Subcutaneous abdominal adipose tissue (tissue), 5 donors: ENCODE results near the gene TNFRSF8.

ENCODE experiments used
- H3K27ac ChIP-seq: one replicate; pipeline ENCODE4 v1.7.0; 2013; ENCODE audit warnings: low read depth, mild to moderate bottlenecking, inconsistent platforms, low read length, moderate library complexity
- H3K27me3 ChIP-seq, 5 donors: one replicate each; pipeline ENCODE4 v1.7.0; 2013; ENCODE audit warnings: low read length in 5 of 5, inconsistent platforms in 1 of 5; ENCODE audit not compliant: control insufficient read depth in 5 of 5, insufficient read depth in 4 of 5
- H3K36me3 ChIP-seq, 5 donors: one replicate each; pipeline ENCODE4 v1.7.0; 2013; ENCODE audit warnings: low read length in 5 of 5; ENCODE audit not compliant: control insufficient read depth in 5 of 5, insufficient read depth in 5 of 5
- H3K4me1 ChIP-seq, 5 donors: one replicate each; pipeline ENCODE4 v1.7.0; 2013; ENCODE audit warnings: low read length in 5 of 5, mild to moderate bottlenecking in 3 of 5, moderate library complexity in 1 of 5; ENCODE audit not compliant: control insufficient read depth in 5 of 5, insufficient read depth in 5 of 5
- H3K4me3 ChIP-seq, 5 donors: one replicate each; pipeline ENCODE4 v1.7.0; 2013; ENCODE audit warnings: low read length in 5 of 5, low read depth in 1 of 5
- H3K9ac ChIP-seq, 5 donors: one replicate each; pipeline ENCODE4 v1.7.0; 2013; ENCODE audit warnings: low read length in 5 of 5, mild to moderate bottlenecking in 4 of 5, moderate library complexity in 3 of 5
- H3K9me3 ChIP-seq, 5 donors: one replicate each; pipeline ENCODE4 v1.7.0; 2013; ENCODE audit warnings: low read length in 5 of 5; ENCODE audit not compliant: control insufficient read depth in 5 of 5
- donor health status: healthy.
- donor health status: healthy.
- donor health status: healthy.
- donor health status: healthy.
- donor health status: healthy.

TNFRSF8 gene

DNA sequence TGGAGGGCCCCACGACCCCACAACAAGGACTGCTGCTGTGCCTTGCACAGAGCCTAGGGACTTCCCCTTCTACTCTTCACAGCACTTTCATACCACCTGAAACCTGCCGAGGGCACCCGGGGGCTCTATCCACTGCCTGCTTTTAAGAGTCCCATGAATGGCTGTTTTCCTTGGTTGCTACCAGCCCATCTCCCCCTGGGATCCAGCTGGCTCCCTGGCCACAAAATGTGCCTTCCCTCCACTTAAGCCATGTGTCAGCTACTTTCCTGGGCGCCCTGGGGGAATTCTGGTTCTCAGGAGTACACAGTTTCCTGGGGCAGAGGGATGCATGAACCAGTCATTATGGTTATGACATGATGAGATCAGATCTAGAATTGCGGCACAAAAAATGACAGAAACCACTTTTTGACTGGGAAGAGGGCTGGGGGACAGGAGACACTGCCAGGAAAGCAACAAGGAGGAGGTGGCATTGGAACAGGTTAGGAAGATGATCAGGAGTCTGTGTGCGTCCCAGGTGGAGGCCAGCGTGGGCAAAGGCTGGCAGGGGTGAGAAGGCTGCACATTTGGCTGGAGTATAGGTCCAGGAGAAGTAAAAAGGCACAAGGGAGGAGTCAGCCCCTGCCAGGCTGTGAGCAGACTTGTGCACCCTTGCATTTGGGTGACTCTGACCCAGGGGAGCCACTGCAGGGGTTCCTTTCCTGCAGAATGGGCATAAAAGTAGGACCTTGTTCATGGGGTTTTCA lies 3.2 kb upstream of the TNFRSF8 start:
- Histone ChIP-seq H3K4me3 (no peak overlapping the region), H3K4me1 (peaks cover 0 to 10% (median 8%) of the 10 kb centered on the region in 5 donors), H3K9ac (no peak overlapping the region), H3K36me3 (no peaks in the 10 kb centered on the region), H3K27me3 (peaks cover 15 to 31% (median 25%) of the 10 kb centered on the region in 5 donors), H3K9me3 (peaks cover 0 to 3% (median 0%) of the 10 kb centered on the region in 5 donors), H3K27ac (no peak overlapping the region)

DNA sequence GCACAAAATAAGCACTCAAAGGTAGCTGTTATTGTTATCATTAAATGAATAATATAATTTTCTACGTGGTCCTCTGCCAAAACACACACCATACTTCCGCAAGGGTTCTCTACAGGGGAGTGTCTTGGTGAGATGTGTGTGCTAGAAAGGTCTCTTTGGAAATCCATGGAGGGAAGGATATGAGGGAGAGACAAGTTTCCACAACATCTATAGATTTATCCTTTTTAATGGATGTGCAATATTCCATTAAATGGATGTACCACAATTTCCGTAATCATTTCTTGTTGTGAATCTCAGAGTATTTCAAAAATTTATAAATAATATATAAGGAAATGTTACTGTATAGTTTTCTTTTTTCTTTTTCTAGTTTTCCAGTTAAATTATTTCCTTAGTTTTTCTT lies 2.6 kb upstream of the TNFRSF8 start:
- Histone ChIP-seq H3K27me3 (peaks cover 15 to 31% (median 25%) of the 10 kb centered on the region in 5 donors), H3K4me1 (peaks cover 0 to 10% (median 8%) of the 10 kb centered on the region in 5 donors), H3K9me3 (peaks cover 0 to 3% (median 0%) of the 10 kb centered on the region in 5 donors), H3K27ac (no peak overlapping the region), H3K9ac (no peak overlapping the region), H3K4me3 (no peak overlapping the region), H3K36me3 (no peaks in the 10 kb centered on the region)

DNA sequence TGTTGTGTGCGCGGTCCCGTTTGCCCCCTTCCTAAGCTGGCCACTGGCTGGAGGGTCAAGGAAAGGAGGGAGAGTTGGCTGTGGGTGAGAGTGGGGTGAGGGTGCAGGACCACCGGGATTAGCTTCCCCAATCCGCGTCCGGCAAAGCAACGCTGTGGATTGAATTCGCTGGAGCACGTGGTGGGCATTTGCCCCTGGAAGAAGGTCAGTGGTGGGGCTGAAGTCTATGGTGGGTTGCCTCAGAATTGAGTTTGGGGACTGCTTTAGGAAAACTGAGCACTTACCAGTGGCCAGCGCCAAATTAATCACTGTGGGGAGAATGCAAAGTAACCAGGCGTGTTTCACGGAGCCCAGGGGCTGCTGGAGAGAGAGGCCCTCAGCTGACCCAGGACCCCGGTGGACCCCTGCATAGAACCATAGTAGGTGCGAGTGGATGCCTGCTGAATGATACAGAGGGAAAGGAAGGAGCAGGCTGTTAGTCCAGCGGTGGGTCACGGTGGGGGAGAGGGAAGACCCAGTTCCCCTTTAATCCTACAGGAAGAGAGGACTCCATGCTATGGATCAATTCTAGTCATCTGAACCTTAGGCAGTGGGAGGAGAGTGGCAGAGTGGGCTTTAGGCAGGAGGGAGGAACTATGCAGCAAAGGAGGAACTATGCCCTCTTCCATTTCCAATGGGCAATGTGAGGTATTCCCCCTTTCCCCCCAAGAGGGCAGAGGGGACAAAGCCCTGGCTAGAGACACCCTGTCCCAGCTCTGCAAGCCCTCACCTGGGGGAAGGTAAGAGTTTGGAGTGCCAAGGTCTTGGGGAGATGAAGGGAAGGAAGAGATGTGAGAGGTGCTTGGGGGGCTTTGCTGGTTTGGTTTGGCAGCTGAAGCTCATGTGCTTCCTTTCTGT lies 1.2 kb downstream of the TNFRSF8 start:
- Histone ChIP-seq H3K4me3 (no peak overlapping the region), H3K27me3 (peaks cover 20 to 47% (median 33%) of the 10 kb centered on the region in 5 donors), H3K4me1 (peaks cover 0 to 16% (median 8%) of the 10 kb centered on the region in 5 donors), H3K36me3 (no peaks in the 10 kb centered on the region), H3K9ac (no peak overlapping the region), H3K27ac (no peak overlapping the region), H3K9me3 (peaks cover 0 to 3% (median 0%) of the 10 kb centered on the region in 5 donors)

DNA sequence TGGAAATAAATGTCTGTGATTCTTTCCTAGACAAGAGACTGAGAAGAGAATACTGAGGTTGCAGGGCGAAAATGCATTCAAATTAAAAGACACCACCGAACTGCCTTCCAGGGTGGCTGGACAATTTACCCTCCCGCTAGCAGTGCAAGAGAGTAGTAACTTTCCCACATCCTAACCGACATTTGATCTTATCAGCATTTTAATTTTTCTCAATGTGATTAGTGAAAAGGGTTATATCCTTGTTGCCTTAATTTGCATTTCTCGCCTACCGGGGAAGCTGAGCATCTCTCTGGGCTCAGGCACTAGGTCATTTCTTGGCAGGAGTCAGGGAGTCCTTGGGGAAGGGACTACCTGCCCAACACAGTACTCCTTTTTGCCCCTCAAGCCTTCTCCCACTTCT lies 2.8 kb downstream of the TNFRSF8 start:
- H3K27ac ChIP-seq: no peak overlapping the region
- no peaks in the 10 kb centered on the region for H3K9me3 ChIP-seq
- peaks cover 20 to 58% (median 37%) of the 10 kb centered on the region in 5 donors for H3K27me3 ChIP-seq
- H3K4me1 ChIP-seq: peaks cover 0 to 16% (median 8%) of the 10 kb centered on the region in 5 donors
- no peak overlapping the region for H3K9ac ChIP-seq
- no peaks in the 10 kb centered on the region for H3K36me3 ChIP-seq
- H3K4me3 ChIP-seq: no peak overlapping the region

DNA sequence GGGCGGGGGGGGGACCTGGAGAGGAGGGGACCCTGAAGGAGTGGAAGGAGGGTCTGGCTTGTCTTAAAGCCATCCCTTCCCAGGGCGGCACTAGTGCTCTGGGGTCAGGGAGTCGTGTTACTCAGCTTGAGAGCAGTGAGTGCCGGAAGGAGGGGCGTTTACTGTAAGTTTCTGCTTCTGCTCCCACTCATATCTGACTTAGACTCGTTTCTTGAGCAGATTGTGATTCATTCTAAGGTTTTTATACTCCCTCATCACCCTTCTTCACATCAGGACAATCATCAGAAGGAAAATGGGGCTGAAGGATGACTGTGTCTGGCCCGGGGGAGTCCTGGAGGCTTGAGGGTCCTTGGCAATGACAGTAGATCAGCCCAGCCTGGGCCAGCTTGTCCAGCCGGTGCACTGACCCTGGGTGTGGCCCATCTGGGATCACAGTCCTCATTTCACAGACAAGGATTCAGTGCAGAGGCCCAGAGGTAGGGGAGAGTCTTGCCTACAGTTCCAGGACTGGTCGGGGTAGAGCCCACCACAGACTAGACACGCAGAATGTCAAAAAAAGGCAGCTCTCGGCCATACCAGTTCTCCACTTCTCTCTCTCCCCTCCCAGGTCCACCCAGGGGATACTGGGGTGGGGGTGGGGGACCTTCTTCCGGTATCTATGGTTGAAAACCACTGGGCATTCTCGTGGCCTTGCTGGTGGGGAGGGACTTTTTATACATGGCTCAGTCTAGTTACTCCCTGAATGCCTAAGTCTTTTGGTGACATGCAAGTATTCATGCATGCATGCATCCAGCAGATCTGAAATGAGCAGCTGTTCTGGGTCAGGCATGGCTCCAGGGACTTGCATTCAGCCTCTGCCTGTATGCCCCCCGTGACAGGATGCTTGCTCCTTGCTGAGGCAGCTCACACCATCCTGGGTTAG lies 5.1 kb downstream of the TNFRSF8 start:
- Histone ChIP-seq H3K9ac (no peak overlapping the region), H3K27me3 (peaks cover 20 to 54% (median 28%) of the 10 kb centered on the region in 5 donors), H3K4me3 (no peak overlapping the region), H3K9me3 (no peaks in the 10 kb centered on the region), H3K36me3 (no peaks in the 10 kb centered on the region), H3K27ac (no peak overlapping the region), H3K4me1 (peaks cover 0 to 14% (median 6%) of the 10 kb centered on the region in 5 donors)

DNA sequence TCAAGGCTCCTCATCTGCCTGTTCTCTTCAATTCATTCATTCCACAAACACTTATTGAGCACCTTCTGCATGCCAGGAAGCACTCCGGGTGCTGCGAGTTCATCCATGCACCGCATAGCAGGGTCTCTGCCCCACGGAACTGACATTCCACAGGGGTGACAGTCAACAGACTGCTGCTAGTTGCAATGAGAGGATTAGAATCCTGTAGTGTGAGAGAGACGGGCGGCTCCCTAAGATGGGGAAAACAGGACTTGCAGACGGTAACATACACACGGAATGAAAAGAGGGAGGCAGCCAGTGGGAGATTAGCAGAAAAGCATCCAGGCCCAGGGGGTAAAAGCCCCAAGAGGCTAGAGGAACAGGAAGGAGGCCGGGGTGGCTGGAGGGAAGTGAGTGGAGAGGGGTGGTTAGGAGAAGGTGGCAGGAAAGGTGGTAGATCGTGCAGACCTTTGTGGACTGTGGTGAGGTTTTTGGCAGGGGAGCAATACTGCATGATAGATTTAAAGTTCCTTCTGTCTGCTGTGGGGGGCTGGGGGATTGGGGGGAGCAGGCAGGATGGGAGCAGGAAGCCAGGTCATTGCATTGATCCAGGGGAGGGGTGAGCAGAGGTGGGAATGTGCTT lies 6.6 kb downstream of the TNFRSF8 start:
- Histone ChIP-seq H3K36me3 (no peaks in the 10 kb centered on the region), H3K27ac (no peak overlapping the region), H3K27me3 (peaks cover 7 to 39% (median 12%) of the 10 kb centered on the region in 5 donors), H3K4me1 (peaks cover 0 to 8% (median 0%) of the 10 kb centered on the region in 5 donors), H3K4me3 (no peak overlapping the region), H3K9me3 (no peaks in the 10 kb centered on the region), H3K9ac (no peak overlapping the region)

DNA sequence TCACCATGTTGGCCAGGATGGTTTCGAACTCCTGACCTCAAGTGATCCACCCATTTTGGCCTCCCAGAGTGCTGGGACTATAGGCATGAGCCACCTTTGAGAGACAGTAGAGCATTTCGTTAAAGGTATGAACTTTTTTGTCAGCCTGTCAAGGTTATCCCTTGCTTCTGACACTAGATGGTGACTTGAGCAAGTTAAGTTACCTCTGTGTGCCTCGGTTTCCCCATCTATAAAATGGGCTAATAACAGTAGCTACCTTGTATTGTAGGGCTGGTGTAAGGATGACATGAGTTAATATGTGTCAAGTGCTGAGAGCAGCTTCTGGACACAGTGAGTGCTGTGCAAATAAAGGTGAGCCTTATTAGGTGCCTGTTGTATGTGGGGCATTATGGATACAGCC lies 8.8 kb downstream of the TNFRSF8 start:
- peaks cover 0 to 8% (median 0%) of the 10 kb centered on the region in 5 donors for H3K4me1 ChIP-seq
- no peak overlapping the region for H3K4me3 ChIP-seq
- peaks cover 5 to 26% (median 7%) of the 10 kb centered on the region in 5 donors for H3K27me3 ChIP-seq
- no peaks in the 10 kb centered on the region for H3K36me3 ChIP-seq
- no peak overlapping the region for H3K9ac ChIP-seq
- no peaks in the 10 kb centered on the region for H3K9me3 ChIP-seq
- H3K27ac ChIP-seq: no peak overlapping the region

DNA sequence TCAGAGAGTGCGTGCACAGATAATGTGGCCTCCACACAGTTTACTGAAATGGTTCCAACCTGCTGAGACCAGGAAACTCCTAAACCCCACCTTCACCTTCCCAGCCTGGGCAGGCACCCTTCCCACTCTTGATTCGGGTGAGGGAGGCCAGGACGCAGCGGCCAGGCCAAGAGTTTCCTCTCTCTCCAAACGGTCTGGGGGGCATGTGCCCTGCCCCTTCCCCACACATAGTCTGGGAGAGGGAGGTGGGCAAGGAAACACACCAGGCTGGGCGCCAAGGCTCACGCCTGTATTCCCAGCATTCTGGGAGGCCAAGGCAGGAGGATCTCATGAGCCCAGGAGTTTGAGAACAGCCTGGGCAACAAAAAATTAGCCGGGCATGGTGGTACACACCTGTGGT lies 9.6 kb downstream of the TNFRSF8 start:
- H3K27ac ChIP-seq: no peak overlapping the region
- H3K9me3 ChIP-seq: peaks cover 0 to 8% (median 0%) of the 10 kb centered on the region in 5 donors
- H3K9ac ChIP-seq: no peak overlapping the region
- H3K27me3 ChIP-seq: peaks cover 5 to 26% (median 10%) of the 10 kb centered on the region in 5 donors
- no peaks in the 10 kb centered on the region for H3K36me3 ChIP-seq
- H3K4me1 ChIP-seq: peaks cover 0 to 8% (median 0%) of the 10 kb centered on the region in 5 donors
- H3K4me3 ChIP-seq: no peak overlapping the region

DNA sequence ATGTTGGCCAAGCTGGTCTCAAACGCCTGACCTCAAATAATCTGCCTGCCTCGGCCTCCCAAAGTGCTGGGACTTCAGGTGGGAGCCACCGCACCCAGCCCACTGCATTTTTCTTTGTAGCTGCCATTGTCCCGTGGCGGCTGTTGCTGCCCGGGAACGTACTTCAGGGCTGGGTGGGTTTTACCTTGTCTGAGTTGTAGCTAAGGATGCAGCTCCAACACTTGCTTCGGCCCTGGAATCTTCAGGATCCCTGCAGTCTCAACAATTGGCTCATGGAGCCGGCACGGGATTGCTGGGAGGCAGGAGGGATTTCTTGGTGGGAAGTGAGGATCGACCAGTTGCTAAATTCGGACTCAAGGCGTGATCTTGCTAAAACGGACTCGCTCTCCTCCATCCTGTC lies 10.7 kb downstream of the TNFRSF8 start:
- peaks cover 0 to 8% (median 0%) of the 10 kb centered on the region in 5 donors for H3K9me3 ChIP-seq
- no peaks in the 10 kb centered on the region for H3K4me1 ChIP-seq
- no peak overlapping the region for H3K9ac ChIP-seq
- no peak overlapping the region for H3K27ac ChIP-seq
- no peak overlapping the region for H3K4me3 ChIP-seq
- H3K27me3 ChIP-seq: peaks cover 0 to 19% (median 12%) of the 10 kb centered on the region in 5 donors
- H3K36me3 ChIP-seq: no peaks in the 10 kb centered on the region
